H9 (cell line): ENCODE results near the gene FBXO27. TPM values are rescaled to one million over a fixed set of nuclear protein-coding genes. Genes with fewer than 3 reads are reported as not detected.

Experiments used
- DNase-seq: peaks from one replicate; pipeline ENCODE4 v3.0.0-alpha.2; 2017
- H2AFZ ChIP-seq: one replicate; pipeline ENCODE4 v1.6.1; 2013; ENCODE audit warnings: mild to moderate bottlenecking, low read length, control low read depth, moderate library complexity
- H2AK5ac ChIP-seq: 2 replicates; pipeline ENCODE4 v1.6.1; 2013; ENCODE audit warnings: low read length, control low read depth, mixed read lengths; ENCODE audit not compliant: insufficient read length
- H2BK120ac ChIP-seq: one replicate; pipeline ENCODE4 v1.6.1; 2013; ENCODE audit warnings: low read depth, mild to moderate bottlenecking, low read length, control low read depth, inconsistent platforms; ENCODE audit not compliant: poor library complexity, severe bottlenecking
- H2BK12ac ChIP-seq: 2 replicates; pipeline ENCODE4 v1.6.1; 2013; ENCODE audit warnings: low read length, control low read depth, mixed read lengths, low read depth; ENCODE audit not compliant: insufficient read length
- H2BK15ac ChIP-seq: 2 replicates; pipeline ENCODE4 v1.6.1; 2013; ENCODE audit warnings: low read depth, low read length, control low read depth
- H2BK20ac ChIP-seq: one replicate; pipeline ENCODE4 v1.6.1; 2013; ENCODE audit warnings: low read depth, mild to moderate bottlenecking, low read length, control low read depth, inconsistent platforms; ENCODE audit not compliant: poor library complexity, severe bottlenecking
- H2BK5ac ChIP-seq: 2 replicates; pipeline ENCODE4 v1.6.1; 2013; ENCODE audit warnings: low read length, control low read depth, mixed read lengths; ENCODE audit not compliant: insufficient read length
- H3K14ac ChIP-seq: 2 replicates; pipeline ENCODE4 v1.6.1; 2013; ENCODE audit warnings: low read length, control low read depth; ENCODE audit not compliant: insufficient read depth
- H3K18ac ChIP-seq: 2 replicates; pipeline ENCODE4 v1.6.1; 2013; ENCODE audit warnings: low read depth, mild to moderate bottlenecking, mixed read lengths, low read length, control low read depth; ENCODE audit not compliant: insufficient read length
- H3K23ac ChIP-seq: 2 replicates; pipeline ENCODE4 v1.6.1; 2013; ENCODE audit warnings: low read length, control low read depth, mixed read lengths, low read depth; ENCODE audit not compliant: insufficient read length
- H3K23me2 ChIP-seq: 2 replicates; pipeline ENCODE4 v1.6.1; 2013; ENCODE audit warnings: low read depth, mild to moderate bottlenecking, mixed read lengths, low read length, control low read depth; ENCODE audit not compliant: insufficient read length, poor library complexity, severe bottlenecking
- H3K27ac ChIP-seq: 2 replicates; pipeline ENCODE4 v1.5.1; 2013; ENCODE audit warnings: low read length, control low read depth, mixed read lengths, low read depth; ENCODE audit not compliant: insufficient read length
- H3K27me3 ChIP-seq: 2 replicates; pipeline ENCODE4 v1.6.1; 2013; ENCODE audit warnings: low read length, control low read depth, inconsistent platforms; ENCODE audit not compliant: insufficient read depth
- H3K4ac ChIP-seq: 2 replicates; pipeline ENCODE4 v1.6.1; 2013; ENCODE audit warnings: low read depth, mild to moderate bottlenecking, control low read depth, inconsistent platforms, low read length, moderate library complexity
- H3K4me1 ChIP-seq: 2 replicates; pipeline ENCODE4 v1.6.1; 2013; ENCODE audit warnings: low read length, control low read depth, inconsistent platforms; ENCODE audit not compliant: insufficient read depth
- H3K4me2 ChIP-seq: 2 replicates; pipeline ENCODE4 v1.6.1; 2013; ENCODE audit warnings: low read length, control low read depth, mixed read lengths; ENCODE audit not compliant: insufficient read length, insufficient read depth
- H3K56ac ChIP-seq: 2 replicates; pipeline ENCODE4 v1.6.1; 2013; ENCODE audit warnings: low read depth, mild to moderate bottlenecking, mixed read lengths, low read length, control low read depth; ENCODE audit not compliant: insufficient read length
- H3K79me1 ChIP-seq: 2 replicates; pipeline ENCODE4 v1.6.1; 2013; ENCODE audit warnings: low read depth, mild to moderate bottlenecking, moderate library complexity, low read length, control low read depth, inconsistent platforms; ENCODE audit not compliant: insufficient read depth, poor library complexity, severe bottlenecking
- H3K79me2 ChIP-seq: 2 replicates; pipeline ENCODE4 v1.6.1; 2013; ENCODE audit warnings: low read length, control low read depth, inconsistent platforms; ENCODE audit not compliant: insufficient read depth
- H3K9ac ChIP-seq: 2 replicates; pipeline ENCODE4 v1.6.1; 2013; ENCODE audit warnings: low read length, control low read depth, mixed read lengths; ENCODE audit not compliant: insufficient read length; ENCODE audit errors: extremely low read depth
- H3K9me3 ChIP-seq: one replicate; pipeline ENCODE4 v1.6.1; 2013; ENCODE audit warnings: low read depth, low read length, inconsistent platforms; ENCODE audit not compliant: control insufficient read depth
- H3T11ph ChIP-seq: one replicate; pipeline ENCODE4 v1.6.1; 2013; ENCODE audit warnings: mild to moderate bottlenecking, low read length, control low read depth, inconsistent platforms
- H4K20me1 ChIP-seq: one replicate; pipeline ENCODE4 v1.6.1; 2013; ENCODE audit not compliant: control insufficient read depth, insufficient read length, insufficient read depth
- H4K5ac ChIP-seq: 2 replicates; pipeline ENCODE4 v1.6.1; 2013; ENCODE audit warnings: low read depth, mild to moderate bottlenecking, mixed read lengths, low read length, control low read depth; ENCODE audit not compliant: insufficient read length
- H4K8ac ChIP-seq: replicated peaks from 2 replicates; pipeline ENCODE4 v1.6.1; 2013; ENCODE audit warnings: low read length, control low read depth, mixed read lengths, low read depth; ENCODE audit not compliant: insufficient read length
- H4K91ac ChIP-seq: 2 replicates; pipeline ENCODE4 v1.6.1; 2013; ENCODE audit warnings: low read depth, mild to moderate bottlenecking, moderate library complexity, mixed read lengths, low read length, control low read depth; ENCODE audit not compliant: insufficient read length
- H3K27ac Mint-ChIP-seq, 3 experiments: 2 replicates in 2 of 3; 3 replicates in 1 of 3; pipeline ENCODE4 v1.8.0; 2020 to 2021; ENCODE audit warnings: mixed read lengths in 3 of 3, mild to moderate bottlenecking in 1 of 3, moderate library complexity in 1 of 3
- H3K27me3 Mint-ChIP-seq: 2 replicates; pipeline ENCODE4 v1.8.0; 2021; ENCODE audit warnings: low read depth, mild to moderate bottlenecking, moderate library complexity, mixed read lengths
- H3K36me3 Mint-ChIP-seq, 3 experiments: 2 replicates in 2 of 3; 3 replicates in 1 of 3; pipeline ENCODE4 v1.8.0; 2020 to 2021; ENCODE audit warnings: low read depth in 3 of 3, mixed read lengths in 3 of 3; ENCODE audit not compliant: insufficient read depth in 1 of 3
- H3K4me1 Mint-ChIP-seq, 2 experiments: 2 replicates each; pipeline ENCODE4 v1.8.0; 2020; ENCODE audit warnings: mixed read lengths in 2 of 2
- H3K4me3 Mint-ChIP-seq, 2 experiments: 2 replicates in 1 of 2; 3 replicates in 1 of 2; pipeline ENCODE4 v1.8.0; 2020 to 2021; ENCODE audit warnings: mild to moderate bottlenecking in 2 of 2, mixed read lengths in 2 of 2, moderate library complexity in 1 of 2
- H3K9me3 Mint-ChIP-seq, 2 experiments: 2 replicates in 1 of 2; 3 replicates in 1 of 2; pipeline ENCODE4 v1.8.0; 2020; ENCODE audit warnings: mild to moderate bottlenecking in 2 of 2, mixed read lengths in 2 of 2, moderate library complexity in 1 of 2
- CTCF ChIP-seq: fragments of 200-600 bp; sonication (generic); conservative IDR thresholded peaks from 3 replicates; pipeline ENCODE4 v1.8.0; 2021; ENCODE audit warnings: antibody characterized with exemption, mild to moderate bottlenecking
- WGBS: extraction: QIAGEN DNeasy Blood & Tissue Kit; methylation state at CpG from one replicate; pipeline ENCODE4 v1.1.7; 2013; ENCODE audit warnings: missing lambda C conversion rate, low lambda C conversion rate, mixed read lengths; ENCODE audit not compliant: insufficient read length; ENCODE audit errors: extremely low coverage; 5-methylcytosine and 5-hydroxymethylcytosine counted together
- total RNA-seq: library from RNA; stranded (reverse); gene quantifications from 2 replicates; pipeline ENCODE4 v1.2.1, GENCODE V29; 2021

The FBXO27 gene
- total RNA-seq, 1 experiment from 2014 or later: 14.5 TPM

GRCh38 chr19:39052243-39052746, 19.9 kb upstream of the FBXO27 start:
- DNase-seq: peak; percentile 87
- WGBS: no CpG with 5 or more reads among the region's 10 CpGs

More at GRCh38 chr19:39052243-39052746, 19.9 kb upstream of the FBXO27 start:
- Mint-ChIP-seq H3K36me3 (no peaks in the 10 kb centered on the region; a peak in 1 of 7 replicates), H3K4me3 (no peak overlapping the region), H3K9me3 (peaks cover 4 to 6% of the 10 kb centered on the region in 2 experiments), H3K27me3 (peaks cover 21% of the 10 kb centered on the region), H3K4me1 (no peaks in the 10 kb centered on the region), H3K27ac (no peak overlapping the region; a peak in 1 of 7 replicates)
- H3K27ac ChIP-seq: no peak overlapping the region
- no peaks in the 10 kb centered on the region for H3K79me2 ChIP-seq
- H3K9me3 ChIP-seq: no peaks in the 10 kb centered on the region
- H2BK12ac ChIP-seq: no peak overlapping the region
- H3K18ac ChIP-seq: no peak overlapping the region
- no peak overlapping the region for H3K9ac ChIP-seq
- no peak overlapping the region for H2BK5ac ChIP-seq
- no peaks in the 10 kb centered on the region for H3K23me2 ChIP-seq
- H2BK20ac ChIP-seq: no peak overlapping the region
- no peak overlapping the region for H2BK120ac ChIP-seq
- no peak overlapping the region for H3K56ac ChIP-seq
- H4K91ac ChIP-seq: no peak overlapping the region
- no peak overlapping the region for H4K8ac ChIP-seq
- H2AFZ ChIP-seq: no peak overlapping the region
- no peak overlapping the region for H2BK15ac ChIP-seq
- peak; percentile 98 for TF ChIP-seq CTCF
- no peak overlapping the region for H3K23ac ChIP-seq
- H3K4ac ChIP-seq: no peak overlapping the region
- no peak overlapping the region for H2AK5ac ChIP-seq
- H3K4me1 ChIP-seq: no peaks in the 10 kb centered on the region
- H3T11ph ChIP-seq: no peak overlapping the region
- H4K20me1 ChIP-seq: no peaks in the 10 kb centered on the region
- H3K14ac ChIP-seq: no peak overlapping the region
- H3K79me1 ChIP-seq: no peaks in the 10 kb centered on the region
- H4K5ac ChIP-seq: no peak overlapping the region
- H3K4me2 ChIP-seq: no peak overlapping the region
- no peaks in the 10 kb centered on the region for H3K27me3 ChIP-seq
